ENCODE results near the gene TMED9.
"Not testable (repeated sequence)": the region's sequence is repeated elsewhere in the genome, so short reads cannot be mapped to it uniquely, and the experiment has no call there.

Gene TMED9

GRCh38 chr5:177624172-177624571 is 32.2 kb downstream of the TMED9 start:
- not testable (repeated sequence) for DNase-seq
- in situ Hi-C loops (cut with MboI; ENCODE audit: low pct_unique_long_range_greater_than_20kb, low sequenced_read_pairs) = loop anchor here (25.0 kb wide), 1 partner anchor 438 kb away; no protein-coding TSS in a partner anchor

- in situ Hi-C loops (cut with MboI; ENCODE audit: low pct_unique_long_range_greater_than_20kb, low sequenced_read_pairs); DNase-seq: not testable (repeated sequence)
These were observed 38.2 kb downstream of the TMED9 start for GRCh38 chr5:177630186-177630585.

- DNase-seq; in situ Hi-C loops (cut with MboI; ENCODE audit: low pct_unique_long_range_greater_than_20kb, low sequenced_read_pairs): not testable (repeated sequence)
These were observed 42.9 kb downstream of the TMED9 start for GRCh38 chr5:177634912-177635311.

GRCh38 chr5:177645462-177645861 is 53.5 kb downstream of the TMED9 start:
- in situ Hi-C loops (cut with MboI; ENCODE audit: low pct_unique_long_range_greater_than_20kb, low sequenced_read_pairs); DNase-seq: not testable (repeated sequence)
